Loucy (cell line): Measurements from ENCODE around the gene KCNH8.
A peak's percentile ranks its signal among the peaks of the same experiment; 100 is the strongest.

Source experiments
- H2AFZ ChIP-seq: fragments of 200-600 bp; sonication (generic); 2 replicates; pipeline ENCODE4 v1.6.0; 2016; ENCODE audit warnings: antibody characterized with exemption, mild to moderate bottlenecking, low read length, moderate library complexity
- H3F3A ChIP-seq: fragments of 200-600 bp; 2 replicates; pipeline ENCODE4 v1.6.0; 2016; ENCODE audit warnings: antibody characterized with exemption, low read depth, mild to moderate bottlenecking
- H3K27me3 ChIP-seq: fragments of 200-600 bp; sonication (generic); 2 replicates; pipeline ENCODE4 v1.6.1; 2014; ENCODE audit warnings: low read length, mild to moderate bottlenecking; ENCODE audit not compliant: insufficient read depth, poor library complexity, severe bottlenecking
- H3K36me3 ChIP-seq: fragments of 200-600 bp; sonication (generic); 2 replicates; pipeline ENCODE4 v1.6.1; 2016; ENCODE audit warnings: low read length; ENCODE audit not compliant: insufficient read depth
- H3K4me1 ChIP-seq: fragments of 200-600 bp; sonication (generic); 2 replicates; pipeline ENCODE4 v1.5.1; 2014; ENCODE audit warnings: low read length, mild to moderate bottlenecking; ENCODE audit not compliant: insufficient read depth, poor library complexity, severe bottlenecking
- H3K4me2 ChIP-seq: fragments of 200-600 bp; sonication (generic); 2 replicates; pipeline ENCODE4 v1.6.0; 2014; ENCODE audit warnings: antibody characterized with exemption, low read length, low read depth, mild to moderate bottlenecking; ENCODE audit not compliant: poor library complexity, severe bottlenecking
- H3K4me3 ChIP-seq: fragments of 200-600 bp; sonication (generic); 2 replicates; pipeline ENCODE4 v1.5.1; 2014; ENCODE audit warnings: low read length, mild to moderate bottlenecking, mixed read lengths; ENCODE audit not compliant: poor library complexity, severe bottlenecking
- H3K79me2 ChIP-seq: fragments of 200-600 bp; sonication (generic); 2 replicates; pipeline ENCODE4 v1.6.1; 2014; ENCODE audit warnings: low read length; ENCODE audit not compliant: insufficient read depth
- H3K9ac ChIP-seq: fragments of 200-600 bp; sonication (generic); 2 replicates; pipeline ENCODE4 v1.6.0; 2014; ENCODE audit warnings: mild to moderate bottlenecking, low read depth, low read length, moderate library complexity; ENCODE audit not compliant: poor library complexity, severe bottlenecking
- H3K9me2 ChIP-seq: fragments of 200-600 bp; sonication (generic); replicated peaks from 2 replicates; pipeline ENCODE4 v1.6.1; 2016; ENCODE audit warnings: low read depth, low read length, mixed read lengths
- H3K9me3 ChIP-seq: fragments of 200-600 bp; sonication (generic); 2 replicates; pipeline ENCODE4 v1.6.1; 2014; ENCODE audit warnings: mild to moderate bottlenecking, antibody characterized with exemption, low read length, low read depth; ENCODE audit not compliant: insufficient read depth
- H4K20me1 ChIP-seq: fragments of 200-600 bp; sonication (generic); 2 replicates; pipeline ENCODE4 v1.6.0; 2014; ENCODE audit warnings: antibody characterized with exemption, low read length, mild to moderate bottlenecking; ENCODE audit not compliant: insufficient read depth, poor library complexity, severe bottlenecking
- EZH2phosphoT487 ChIP-seq: fragments of 200-600 bp; IDR thresholded peaks from 2 replicates; pipeline ENCODE4 v1.6.1; 2018; ENCODE audit warnings: antibody characterized with exemption, mild to moderate bottlenecking, moderate library complexity, borderline replicate concordance
- TF ChIP-seq, protein P1 (sequence below): fragments of 200-600 bp; sonication (generic); conservative IDR thresholded peaks from 2 replicates; pipeline ENCODE4 v1.5.1; 2014; ENCODE audit warnings: mild to moderate bottlenecking, antibody characterized with exemption, low read length

Gene KCNH8

DNA sequence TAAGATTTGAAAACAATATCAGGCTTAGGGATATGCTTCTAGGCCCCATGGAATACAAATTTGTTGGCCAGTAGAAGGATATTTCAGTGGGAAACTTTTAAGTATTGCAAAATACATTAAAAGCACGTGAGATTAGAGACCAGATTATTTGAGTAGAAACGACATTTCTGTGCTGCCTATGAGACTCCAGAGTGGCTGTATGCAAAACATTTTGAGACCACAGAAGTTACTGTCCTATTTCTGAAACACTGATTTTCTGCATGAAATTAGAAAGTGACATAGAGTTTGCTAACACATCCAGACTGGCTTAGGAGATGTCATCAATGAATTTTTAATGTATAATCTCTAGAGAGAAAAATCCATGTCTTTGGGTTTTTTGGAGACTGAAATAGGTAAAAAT lies 99.8 kb downstream of the KCNH8 start:
- Histone ChIP-seq H3K4me2 (no peak overlapping the region), H3K79me2 (no peaks in the 10 kb centered on the region), H3K9ac (no peak overlapping the region), H3K9me3 (peaks cover 13% of the 10 kb centered on the region; the same call in 1 of the 2 replicates), H2AFZ (no peak overlapping the region), H3K36me3 (no peaks in the 10 kb centered on the region), H4K20me1 (no peaks in the 10 kb centered on the region), H3K27me3 (no peaks in the 10 kb centered on the region), H3F3A (no peaks in the 10 kb centered on the region), H3K4me1 (peaks cover 45% of the 10 kb centered on the region), H3K4me3 (no peak overlapping the region), H3K9me2 (no peaks in the 10 kb centered on the region)
- no peak for TF ChIP-seq EZH2phosphoT487
- TF ChIP-seq, protein P1, sequence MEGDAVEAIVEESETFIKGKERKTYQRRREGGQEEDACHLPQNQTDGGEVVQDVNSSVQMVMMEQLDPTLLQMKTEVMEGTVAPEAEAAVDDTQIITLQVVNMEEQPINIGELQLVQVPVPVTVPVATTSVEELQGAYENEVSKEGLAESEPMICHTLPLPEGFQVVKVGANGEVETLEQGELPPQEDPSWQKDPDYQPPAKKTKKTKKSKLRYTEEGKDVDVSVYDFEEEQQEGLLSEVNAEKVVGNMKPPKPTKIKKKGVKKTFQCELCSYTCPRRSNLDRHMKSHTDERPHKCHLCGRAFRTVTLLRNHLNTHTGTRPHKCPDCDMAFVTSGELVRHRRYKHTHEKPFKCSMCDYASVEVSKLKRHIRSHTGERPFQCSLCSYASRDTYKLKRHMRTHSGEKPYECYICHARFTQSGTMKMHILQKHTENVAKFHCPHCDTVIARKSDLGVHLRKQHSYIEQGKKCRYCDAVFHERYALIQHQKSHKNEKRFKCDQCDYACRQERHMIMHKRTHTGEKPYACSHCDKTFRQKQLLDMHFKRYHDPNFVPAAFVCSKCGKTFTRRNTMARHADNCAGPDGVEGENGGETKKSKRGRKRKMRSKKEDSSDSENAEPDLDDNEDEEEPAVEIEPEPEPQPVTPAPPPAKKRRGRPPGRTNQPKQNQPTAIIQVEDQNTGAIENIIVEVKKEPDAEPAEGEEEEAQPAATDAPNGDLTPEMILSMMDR: no peak

DNA sequence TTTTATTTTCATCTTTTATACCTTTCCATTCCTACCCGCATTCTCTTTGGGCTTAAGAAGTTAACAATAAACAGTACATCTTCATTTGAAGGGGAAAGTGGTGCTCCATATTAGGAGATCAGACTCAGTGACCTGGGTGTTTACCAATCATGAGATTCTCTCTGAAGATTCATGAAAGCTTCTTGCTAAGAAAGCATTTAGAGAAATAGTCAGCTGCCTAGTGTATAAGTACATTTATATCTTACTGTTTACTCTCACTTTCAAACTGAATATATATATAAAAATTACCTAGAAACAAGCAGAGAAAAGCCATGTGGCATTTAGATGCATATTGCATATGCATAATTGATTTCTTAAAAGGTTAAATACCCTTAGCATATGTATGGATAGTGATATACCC lies 100.5 kb downstream of the KCNH8 start:
- peaks cover 51% of the 10 kb centered on the region for H3K4me1 ChIP-seq
- no peaks in the 10 kb centered on the region for H3F3A ChIP-seq
- peak overlapping the region; percentile 68; the same call in 1 of the 2 replicates for H2AFZ ChIP-seq
- H4K20me1 ChIP-seq: no peaks in the 10 kb centered on the region
- H3K9me3 ChIP-seq: peaks cover 13% of the 10 kb centered on the region; the same call in 1 of the 2 replicates
- no peak overlapping the region for H3K9ac ChIP-seq
- no peaks in the 10 kb centered on the region for H3K27me3 ChIP-seq
- H3K9me2 ChIP-seq: no peaks in the 10 kb centered on the region
- no peak for TF ChIP-seq EZH2phosphoT487
- TF ChIP-seq, protein P1: no peak
- no peaks in the 10 kb centered on the region for H3K79me2 ChIP-seq
- H3K4me2 ChIP-seq: no peak overlapping the region
- H3K4me3 ChIP-seq: no peak overlapping the region
- no peaks in the 10 kb centered on the region for H3K36me3 ChIP-seq

DNA sequence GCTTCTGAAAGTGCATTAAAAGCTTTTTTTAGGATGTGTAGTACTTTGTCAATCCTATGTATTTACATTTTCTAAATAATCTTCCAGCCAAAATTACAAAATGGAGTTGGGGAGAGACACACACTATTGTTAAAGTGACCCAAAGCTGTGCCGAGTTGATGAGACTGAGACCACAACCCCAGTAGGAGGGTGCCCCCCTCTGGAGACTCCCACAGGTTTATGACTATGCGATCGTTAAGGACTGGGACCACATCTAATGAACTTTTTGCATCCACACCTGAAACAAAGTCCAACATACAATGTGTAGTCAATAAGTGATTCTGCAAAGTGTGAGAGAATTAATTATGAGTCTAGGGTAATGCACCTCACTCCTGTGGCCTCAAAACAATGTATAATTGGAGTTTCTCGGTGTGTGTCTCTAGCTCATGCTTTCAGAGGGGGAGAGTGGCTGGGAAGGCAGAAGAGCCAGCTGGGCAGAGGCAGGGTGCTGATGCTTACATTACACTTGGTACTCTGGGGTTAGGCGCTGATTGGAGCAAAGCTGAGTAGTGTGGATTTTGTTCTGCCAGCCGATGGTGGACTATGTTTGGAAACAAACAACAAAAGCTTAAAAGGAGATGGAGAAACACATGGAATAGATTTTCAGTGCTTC lies 102.8 kb downstream of the KCNH8 start:
- TF ChIP-seq, protein P1: peak; percentile 59
- TF ChIP-seq EZH2phosphoT487: no peak
- Histone ChIP-seq H3K36me3 (peaks cover 4% of the 10 kb centered on the region), H3K9ac (no peak overlapping the region), H3K9me3 (peaks cover 5% of the 10 kb centered on the region; the same call in 1 of the 2 replicates), H3K4me1 (peaks cover 64% of the 10 kb centered on the region), H4K20me1 (no peaks in the 10 kb centered on the region), H3K79me2 (no peaks in the 10 kb centered on the region), H3K9me2 (no peaks in the 10 kb centered on the region), H3K4me3 (no peak overlapping the region), H3F3A (peaks cover 11% of the 10 kb centered on the region), H2AFZ (peak overlapping the region; percentile 16; the same call in 1 of the 2 replicates), H3K4me2 (no peak overlapping the region), H3K27me3 (no peaks in the 10 kb centered on the region)
